Activated naive CD8-positive, alpha-beta T cell treated with anti-CD3 and anti-CD28 coated beads, Interleukin-2, amount 10 ng/mL, durations not matched to agents 7 days and 5 days (primary cell): ENCODE measurements around the gene ICE2. TPM values are rescaled to one million over a fixed set of nuclear protein-coding genes. Genes with fewer than 3 reads are reported as not detected.

Source experiments
- ATAC-seq: fragments of 150-1000 bp; cut with Tn5 transposase; one replicate; pipeline ENCODE4 v1.10.0; 2021; ENCODE audit warnings: low read depth, moderate library complexity
- POLR2A ChIA-PET: fragments of 350-600 bp; sonication (Branson Sonifier 250); formaldehyde crosslinking; loops from one replicate; lab custom pipeline; 2021; ENCODE audit warnings: antibody characterized with exemption; lab: Charles Lee
- DNase-seq: peaks from one replicate; pipeline ENCODE4 v3.0.0; 2021
- H3K27ac Mint-ChIP-seq: one replicate; pipeline ENCODE4 v1.8.0; 2022; ENCODE audit warnings: mild to moderate bottlenecking, mixed read lengths
- H3K27me3 Mint-ChIP-seq: one replicate; pipeline ENCODE4 v1.8.0; 2022; ENCODE audit warnings: mild to moderate bottlenecking, moderate library complexity, mixed read lengths
- H3K36me3 Mint-ChIP-seq: one replicate; pipeline ENCODE4 v1.8.0; 2021; ENCODE audit warnings: mild to moderate bottlenecking, mixed read lengths
- H3K4me1 Mint-ChIP-seq: one replicate; pipeline ENCODE4 v1.8.0; 2021; ENCODE audit warnings: mixed read lengths
- H3K4me3 Mint-ChIP-seq: one replicate; pipeline ENCODE4 v1.8.0; 2022; ENCODE audit warnings: mild to moderate bottlenecking, moderate library complexity, mixed read lengths
- H3K9me3 Mint-ChIP-seq: one replicate; pipeline ENCODE4 v1.8.0; 2021; ENCODE audit warnings: mixed read lengths
- total RNA-seq, 2 experiments: library from RNA; stranded (reverse); gene quantifications; one replicate each; pipeline ENCODE4 v1.2.3, GENCODE V29; 2021

The ICE2 gene
- total RNA-seq, 2 experiments from 2014 or later = 65.1 to 81.4 TPM

DNA sequence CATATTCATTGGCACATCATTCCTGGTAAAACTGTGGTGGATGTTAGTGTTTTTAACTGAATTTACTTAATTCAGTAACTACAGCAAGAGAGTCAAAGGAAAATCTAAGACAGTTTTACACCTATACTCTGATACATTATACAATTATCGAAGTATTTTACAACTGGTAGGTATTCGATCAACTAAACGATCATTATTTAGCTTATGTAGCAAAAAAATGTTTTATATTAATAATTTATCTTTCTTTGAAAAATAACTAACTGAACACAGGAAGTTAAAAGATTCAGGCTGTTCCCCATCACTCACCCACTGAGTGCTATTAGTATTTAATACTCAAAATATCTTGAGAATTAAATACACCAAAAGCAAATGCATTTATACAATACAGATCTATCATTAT, 21.0 kb downstream of the ICE2 start:
- ATAC-seq (no peak), DNase-seq (no peak)
- peaks cover 10% of the 10 kb centered on the region for H3K36me3 Mint-ChIP-seq
- no peaks in the 10 kb centered on the region for H3K27me3 Mint-ChIP-seq
- no peak overlapping the region for H3K27ac Mint-ChIP-seq
- POLR2A ChIA-PET = no interaction called here
- no peak overlapping the region for H3K4me3 Mint-ChIP-seq
- H3K9me3 Mint-ChIP-seq = no peaks in the 10 kb centered on the region
- peaks cover 6% of the 10 kb centered on the region for H3K4me1 Mint-ChIP-seq

DNA sequence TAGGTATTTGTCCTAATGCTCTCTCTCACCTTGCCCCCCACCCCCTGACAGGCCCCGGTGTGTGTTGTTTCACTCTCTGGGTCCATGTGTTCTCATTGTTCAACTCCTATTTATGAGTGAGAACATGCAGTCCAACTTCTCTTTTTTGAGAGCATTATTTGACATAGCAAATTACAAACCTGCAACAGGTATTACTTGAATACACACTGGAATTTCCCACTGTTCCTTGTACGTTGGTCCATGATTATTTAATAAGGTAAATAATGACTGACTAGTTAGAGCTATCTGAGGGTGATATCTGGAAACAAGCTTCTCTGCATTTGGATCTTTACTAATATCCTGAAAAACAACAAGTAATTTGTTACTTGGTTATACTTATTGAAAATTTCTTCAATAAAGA, 24.1 kb downstream of the ICE2 start:
- H3K36me3 Mint-ChIP-seq = peaks cover 14% of the 10 kb centered on the region
- no peak overlapping the region for H3K4me3 Mint-ChIP-seq
- H3K27me3 Mint-ChIP-seq = no peaks in the 10 kb centered on the region
- no peaks in the 10 kb centered on the region for H3K4me1 Mint-ChIP-seq
- no peaks in the 10 kb centered on the region for H3K9me3 Mint-ChIP-seq
- POLR2A ChIA-PET = no interaction called here
- no peak for ATAC-seq
- no peak overlapping the region for H3K27ac Mint-ChIP-seq
- DNase-seq = no peak

DNA sequence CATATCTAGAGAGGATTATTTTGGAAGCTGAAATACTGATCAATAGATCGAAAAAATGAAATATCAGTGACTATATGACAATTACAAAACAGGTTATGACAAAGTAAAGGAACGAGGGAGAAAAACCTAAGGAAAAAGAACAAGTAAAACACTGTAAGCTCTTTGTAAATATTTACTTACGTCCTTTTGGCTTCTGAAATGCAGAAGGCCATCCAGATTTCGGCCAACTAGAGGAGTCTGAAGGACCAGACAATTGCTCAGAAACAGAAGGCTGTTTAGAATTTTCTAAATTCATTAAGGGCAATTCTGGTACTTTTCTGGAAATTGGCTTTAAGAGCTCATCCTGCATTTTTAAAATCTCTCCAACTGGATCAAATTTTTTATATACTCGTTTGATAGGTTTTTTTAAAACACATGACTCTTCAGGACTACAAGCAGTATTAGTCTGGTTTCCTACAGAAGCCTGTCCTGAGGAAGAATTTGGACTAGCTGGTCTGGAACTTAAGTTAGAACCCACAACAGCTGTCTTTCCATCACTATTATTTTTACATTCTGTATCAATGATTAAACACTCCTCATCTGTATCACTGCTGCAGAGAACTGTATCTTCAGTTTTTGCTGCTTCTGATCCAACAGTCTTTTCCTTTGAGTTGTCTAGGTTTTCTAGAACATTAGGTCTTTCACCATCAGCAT, 30.1 kb downstream of the ICE2 start:
- peaks cover 20% of the 10 kb centered on the region for H3K36me3 Mint-ChIP-seq
- DNase-seq (no peak), ATAC-seq (no peak)
- H3K27ac Mint-ChIP-seq = no peak overlapping the region
- no peaks in the 10 kb centered on the region for H3K9me3 Mint-ChIP-seq
- peaks cover 1% of the 10 kb centered on the region for H3K4me1 Mint-ChIP-seq
- no peaks in the 10 kb centered on the region for H3K27me3 Mint-ChIP-seq
- no peak overlapping the region for H3K4me3 Mint-ChIP-seq
- POLR2A ChIA-PET = no interaction called here

DNA sequence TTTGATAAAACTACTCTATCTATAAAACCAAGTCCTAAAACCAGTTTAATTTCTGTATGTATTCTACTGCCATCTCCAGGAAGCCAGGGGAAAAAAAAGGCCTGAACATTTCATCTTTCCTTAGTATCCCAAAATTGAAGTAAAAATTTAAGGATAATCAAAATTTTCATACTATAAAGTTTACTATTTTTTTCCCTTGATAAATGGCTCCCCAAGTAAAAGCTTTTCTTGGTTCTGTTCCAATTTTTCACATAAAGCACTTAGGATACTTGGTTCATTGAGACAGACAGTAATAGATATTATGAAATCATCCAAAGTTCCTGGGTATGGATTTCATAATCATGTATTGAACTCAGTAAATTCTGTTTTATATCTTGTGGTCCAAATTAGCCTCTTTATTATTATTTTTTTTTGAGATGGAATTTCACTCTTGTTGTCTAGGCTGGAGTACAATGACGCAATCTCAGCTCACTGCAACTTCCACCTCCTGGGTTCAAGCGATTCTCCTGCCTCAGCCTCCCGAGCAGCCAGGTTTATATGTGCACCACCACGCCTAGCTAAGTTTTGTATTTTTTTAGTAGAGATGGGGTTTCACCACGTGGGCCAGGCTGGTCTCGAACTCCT, 34.5 kb downstream of the ICE2 start:
- peaks cover 5% of the 10 kb centered on the region for H3K4me1 Mint-ChIP-seq
- H3K27me3 Mint-ChIP-seq = no peaks in the 10 kb centered on the region
- no peaks in the 10 kb centered on the region for H3K9me3 Mint-ChIP-seq
- ATAC-seq = no peak
- POLR2A ChIA-PET = no interaction called here
- H3K4me3 Mint-ChIP-seq = no peak overlapping the region
- no peak overlapping the region for H3K27ac Mint-ChIP-seq
- DNase-seq = no peak
- peaks cover 10% of the 10 kb centered on the region for H3K36me3 Mint-ChIP-seq

DNA sequence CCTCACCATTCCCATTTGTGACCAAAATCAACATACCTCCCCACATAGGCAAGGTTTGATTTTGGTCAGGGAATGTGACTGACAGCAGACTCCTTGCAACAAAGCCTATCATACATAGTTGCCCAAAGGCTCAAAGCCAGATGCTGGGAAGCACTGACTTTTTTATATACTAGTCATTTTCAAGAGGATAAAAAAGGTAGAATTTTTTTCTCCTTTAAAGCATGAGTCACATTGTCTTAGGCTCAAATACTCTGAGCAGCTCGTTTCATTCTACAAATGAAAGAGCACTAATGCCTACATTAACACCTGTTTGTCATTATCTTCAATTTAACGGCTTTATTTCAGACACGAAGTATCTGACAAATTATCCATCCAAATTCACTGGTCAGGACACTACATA, 36.2 kb downstream of the ICE2 start:
- no peaks in the 10 kb centered on the region for H3K9me3 Mint-ChIP-seq
- peaks cover 7% of the 10 kb centered on the region for H3K36me3 Mint-ChIP-seq
- H3K27me3 Mint-ChIP-seq = no peaks in the 10 kb centered on the region
- peaks cover 5% of the 10 kb centered on the region for H3K4me1 Mint-ChIP-seq
- POLR2A ChIA-PET = no interaction called here
- ATAC-seq (no peak), DNase-seq (no peak)
- H3K27ac Mint-ChIP-seq = no peak overlapping the region
- H3K4me3 Mint-ChIP-seq = no peak overlapping the region

DNA sequence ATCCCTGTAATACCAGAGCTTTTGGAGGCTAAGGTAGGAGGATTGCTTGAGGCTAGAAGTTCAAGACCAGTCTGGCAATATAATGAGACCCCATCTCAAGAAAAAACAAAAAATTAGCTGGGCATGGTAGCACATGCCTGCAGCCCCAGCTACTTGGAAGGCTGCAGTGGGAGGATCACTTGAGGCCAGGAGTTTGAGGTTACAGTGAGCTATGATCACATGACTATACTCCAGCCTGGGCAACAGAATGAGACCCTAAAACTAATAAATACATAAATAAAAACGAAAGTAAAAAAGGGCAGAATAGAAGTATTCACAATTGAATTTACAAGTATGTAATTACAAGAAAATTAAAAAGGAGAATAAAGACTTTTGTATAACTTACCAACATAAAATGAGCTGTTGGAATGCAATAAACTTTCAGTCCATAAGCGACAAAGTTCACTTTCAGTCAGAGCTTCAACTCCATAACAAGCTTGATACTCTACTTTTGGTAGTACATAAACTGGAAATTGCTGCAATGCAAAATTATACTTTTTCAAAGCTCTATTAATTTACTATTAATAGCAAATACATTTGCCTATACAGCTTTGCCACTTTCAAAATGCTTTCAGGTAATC, 36.8 kb downstream of the ICE2 start:
- H3K9me3 Mint-ChIP-seq = no peaks in the 10 kb centered on the region
- DNase-seq (no peak), ATAC-seq (no peak)
- H3K27ac Mint-ChIP-seq = no peak overlapping the region
- POLR2A ChIA-PET = interaction anchor here (2.0 kb wide), 1 partner anchor 44 kb away, joined by 8 read pairs; the partner anchor contains the start of gene ANXA2
- H3K4me3 Mint-ChIP-seq = no peak overlapping the region
- peaks cover 5% of the 10 kb centered on the region for H3K4me1 Mint-ChIP-seq
- H3K36me3 Mint-ChIP-seq = peaks cover 7% of the 10 kb centered on the region
- no peaks in the 10 kb centered on the region for H3K27me3 Mint-ChIP-seq

DNA sequence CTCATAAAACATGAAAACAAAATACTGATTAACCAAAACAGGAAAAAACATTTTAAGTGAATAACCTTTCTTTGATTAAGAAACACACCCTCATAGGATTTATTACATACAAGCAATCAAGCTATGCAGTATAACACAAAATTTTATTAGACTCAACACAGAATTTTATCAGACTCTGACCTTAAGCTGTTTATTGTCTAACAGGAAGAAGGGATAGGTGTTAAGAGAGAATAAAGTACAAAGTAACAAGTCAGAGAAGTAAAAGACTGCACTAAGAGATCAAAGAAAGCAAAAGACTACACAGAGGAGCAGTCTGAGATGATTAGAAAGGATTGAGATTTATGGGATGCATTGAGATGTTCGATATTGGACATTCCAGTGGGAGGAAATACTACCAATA, 37.6 kb downstream of the ICE2 start:
- H3K36me3 Mint-ChIP-seq = peaks cover 4% of the 10 kb centered on the region
- DNase-seq (no peak), ATAC-seq (no peak)
- no peak overlapping the region for H3K27ac Mint-ChIP-seq
- H3K4me1 Mint-ChIP-seq = peaks cover 5% of the 10 kb centered on the region
- H3K9me3 Mint-ChIP-seq = no peaks in the 10 kb centered on the region
- POLR2A ChIA-PET = interaction anchor here (2.0 kb wide), 1 partner anchor 43 kb away, joined by 8 read pairs; the partner anchor contains the start of gene ANXA2
- H3K27me3 Mint-ChIP-seq = no peaks in the 10 kb centered on the region
- no peak overlapping the region for H3K4me3 Mint-ChIP-seq

DNA sequence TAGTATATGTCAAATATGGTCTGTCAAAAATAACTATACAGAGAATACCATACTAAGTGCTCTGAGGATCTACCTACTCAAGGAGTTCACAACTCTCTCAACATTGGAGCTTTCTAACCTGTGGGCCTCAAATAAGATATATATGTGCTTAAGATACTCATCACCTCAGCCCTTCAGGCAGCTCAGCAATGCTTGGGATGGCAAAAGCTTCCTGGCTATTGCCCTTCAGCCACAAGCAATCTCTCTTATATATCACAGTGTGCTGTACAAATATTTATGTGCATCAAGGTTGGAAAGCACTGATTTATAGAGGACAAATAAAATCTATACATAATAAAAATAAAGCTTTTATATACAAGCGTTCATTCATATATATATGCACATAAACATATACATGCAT, 40.3 kb downstream of the ICE2 start:
- Mint-ChIP-seq H3K36me3 (peaks cover 9% of the 10 kb centered on the region), H3K4me3 (no peak overlapping the region), H3K27me3 (no peaks in the 10 kb centered on the region), H3K9me3 (no peaks in the 10 kb centered on the region), H3K27ac (no peak overlapping the region), H3K4me1 (peaks cover 4% of the 10 kb centered on the region)
- DNase-seq (no peak), ATAC-seq (no peak)
- POLR2A ChIA-PET = no interaction called here

DNA sequence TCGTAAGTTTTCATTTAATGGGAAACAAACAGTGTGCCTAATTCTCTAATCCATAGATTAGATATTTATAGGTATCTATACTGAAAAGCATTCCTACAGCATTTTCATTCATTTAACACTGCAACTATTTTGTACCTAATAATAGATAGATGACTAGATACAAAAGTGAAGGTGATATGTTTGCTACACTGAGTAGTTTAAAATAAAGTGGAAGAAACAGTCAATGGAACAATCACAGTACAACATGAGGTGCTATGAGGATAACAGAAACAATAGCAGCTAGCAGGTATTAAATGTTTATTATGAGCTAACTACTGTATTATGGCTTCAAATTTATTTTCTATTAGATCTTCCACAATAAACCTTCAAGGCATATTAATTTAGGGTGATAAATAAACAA, 50.0 kb downstream of the ICE2 start:
- no peak for DNase-seq
- Mint-ChIP-seq H3K27ac (no peak overlapping the region), H3K27me3 (no peaks in the 10 kb centered on the region), H3K4me3 (no peak overlapping the region), H3K36me3 (peaks cover 17% of the 10 kb centered on the region), H3K9me3 (no peaks in the 10 kb centered on the region), H3K4me1 (peaks cover 3% of the 10 kb centered on the region)
- POLR2A ChIA-PET = no interaction called here
- no peak for ATAC-seq

DNA sequence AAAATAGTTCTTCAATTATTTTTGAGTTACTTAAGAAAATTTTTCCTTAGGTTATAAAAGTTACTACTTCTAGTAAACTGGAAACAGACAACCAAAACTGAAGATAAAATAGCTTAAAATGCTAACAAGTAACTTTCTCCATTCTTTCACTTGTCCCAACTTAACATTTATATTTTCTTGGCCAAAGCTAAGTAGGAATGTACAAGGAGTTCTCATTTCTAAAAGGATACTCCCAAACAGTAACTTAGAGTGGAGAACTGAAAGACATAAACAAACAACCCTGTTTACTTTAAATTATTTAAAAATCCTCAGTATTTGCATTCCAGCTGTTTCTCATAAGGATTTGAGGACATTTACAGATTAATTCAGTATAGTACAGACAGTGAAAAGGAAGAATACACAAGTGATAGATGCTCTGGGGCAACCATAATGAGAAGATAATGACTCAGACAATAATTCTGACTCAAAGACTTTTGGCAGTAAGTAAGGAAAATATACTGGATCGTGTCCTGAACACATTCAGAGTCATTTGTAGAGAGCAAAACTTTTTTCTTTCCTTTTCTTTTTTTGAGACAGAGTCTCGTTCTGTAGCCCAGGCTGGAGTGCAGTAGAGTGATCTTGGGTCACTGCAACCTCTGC, 52.0 kb downstream of the ICE2 start:
- no peak for ATAC-seq
- peaks cover 22% of the 10 kb centered on the region for H3K36me3 Mint-ChIP-seq
- no peaks in the 10 kb centered on the region for H3K27me3 Mint-ChIP-seq
- no peaks in the 10 kb centered on the region for H3K9me3 Mint-ChIP-seq
- no peak overlapping the region for H3K27ac Mint-ChIP-seq
- H3K4me1 Mint-ChIP-seq = peaks cover 8% of the 10 kb centered on the region
- POLR2A ChIA-PET = no interaction called here
- DNase-seq = no peak
- no peak overlapping the region for H3K4me3 Mint-ChIP-seq

DNA sequence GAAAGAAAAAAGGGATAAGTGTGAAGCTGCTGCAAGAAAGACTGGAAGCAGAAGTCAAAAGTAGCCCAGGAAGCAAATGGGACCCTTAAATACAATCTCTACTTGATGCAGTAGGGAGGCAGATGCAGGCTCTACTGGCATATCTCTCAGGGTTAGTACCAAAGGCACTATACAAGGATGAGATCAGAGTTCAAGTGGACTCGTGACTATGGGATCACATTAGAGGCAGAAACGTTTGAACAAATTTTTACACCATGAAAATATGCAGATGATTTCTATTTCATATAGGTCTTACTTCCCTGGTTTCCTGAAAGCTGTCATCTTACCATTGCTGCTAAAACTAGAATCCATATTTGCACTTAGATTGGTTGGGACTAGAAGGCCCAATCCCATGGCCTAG, 53.5 kb downstream of the ICE2 start:
- H3K4me3 Mint-ChIP-seq = no peak overlapping the region

DNA sequence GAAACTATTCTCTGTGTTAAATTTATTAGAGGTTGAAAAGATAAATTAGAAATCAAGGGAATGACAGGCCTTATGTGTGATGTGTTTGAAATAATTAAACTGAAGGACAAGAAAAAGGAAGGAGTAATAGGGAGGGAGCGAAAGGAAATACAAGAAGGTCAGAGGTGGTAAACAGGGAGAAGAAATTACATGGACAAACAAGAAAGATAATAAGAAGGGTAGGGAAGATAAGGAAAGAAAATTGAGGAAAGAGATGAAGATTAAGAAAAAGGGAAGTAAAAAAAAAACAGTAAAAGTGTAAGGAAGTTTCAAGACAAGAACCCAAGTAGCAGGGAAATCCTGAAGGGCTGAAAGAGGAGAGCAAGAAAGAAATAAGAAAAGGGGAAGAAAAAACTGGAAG, 54.9 kb downstream of the ICE2 start:
- Mint-ChIP-seq H3K4me1 (peaks cover 11% of the 10 kb centered on the region), H3K4me3 (no peak overlapping the region), H3K36me3 (peaks cover 24% of the 10 kb centered on the region), H3K9me3 (no peaks in the 10 kb centered on the region), H3K27ac (peak overlapping the region; percentile 9), H3K27me3 (no peaks in the 10 kb centered on the region)
- POLR2A ChIA-PET = no interaction called here
- no peak for DNase-seq
- ATAC-seq = no peak

More for the DNA sequence above, 53.5 kb downstream of the ICE2 start:
- Mint-ChIP-seq H3K27me3 (no peaks in the 10 kb centered on the region), H3K9me3 (no peaks in the 10 kb centered on the region), H3K36me3 (peaks cover 20% of the 10 kb centered on the region), H3K27ac (no peak overlapping the region), H3K4me1 (peaks cover 8% of the 10 kb centered on the region)
- ATAC-seq (no peak), DNase-seq (no peak)
- POLR2A ChIA-PET = no interaction called here

DNA sequence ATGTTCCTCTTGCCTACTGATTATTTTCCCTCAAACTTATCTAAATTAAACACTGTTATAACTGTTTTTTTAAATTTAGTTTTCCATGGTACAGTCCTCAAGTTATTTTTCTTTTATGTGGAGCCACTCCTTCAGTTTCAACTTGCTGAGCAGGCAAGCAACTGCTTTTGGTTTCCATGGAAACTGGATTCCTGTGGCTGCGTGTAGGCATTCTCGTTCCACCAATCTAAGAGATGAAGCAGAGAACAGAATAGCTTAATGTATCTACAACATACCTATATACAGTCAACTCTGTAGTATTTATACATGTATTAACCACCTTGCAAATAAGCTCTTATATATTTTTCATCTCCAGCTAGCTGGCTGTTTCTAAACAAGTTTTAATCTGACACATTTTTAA, 55.4 kb downstream of the ICE2 start:
- H3K4me1 Mint-ChIP-seq = peaks cover 11% of the 10 kb centered on the region
- H3K36me3 Mint-ChIP-seq = peaks cover 24% of the 10 kb centered on the region
- no peak overlapping the region for H3K27ac Mint-ChIP-seq
- POLR2A ChIA-PET = no interaction called here
- ATAC-seq (no peak), DNase-seq (no peak)
- H3K4me3 Mint-ChIP-seq = no peak overlapping the region
- no peaks in the 10 kb centered on the region for H3K9me3 Mint-ChIP-seq
- H3K27me3 Mint-ChIP-seq = no peaks in the 10 kb centered on the region
